SK-N-SH treated with all-trans-retinoic acid at 6 μM for 48 hours (cell line): ENCODE results near the gene OR8B8.

Experiments used
- BACH2 ChIP-seq: fragments of 250-450 bp; sonication (Bioruptor Pico); IDR thresholded peaks from 2 replicates; pipeline ENCODE4 v1.9.0; 2021; ENCODE audit warnings: mild to moderate bottlenecking, borderline replicate concordance
- CREB5 ChIP-seq: fragments of 250-450 bp; sonication (Bioruptor Pico); IDR thresholded peaks from 2 replicates; pipeline ENCODE4 v1.5.1; 2020; ENCODE audit warnings: low read depth, mild to moderate bottlenecking, moderate library complexity
- CSDC2 ChIP-seq: fragments of 250-450 bp; sonication (Bioruptor Pico); IDR thresholded peaks from 2 replicates; pipeline ENCODE4 v1.5.0; 2020; ENCODE audit warnings: mild to moderate bottlenecking, moderate library complexity
- GLIS3 ChIP-seq: fragments of 250-450 bp; sonication (Bioruptor Pico); IDR thresholded peaks from 2 replicates; pipeline ENCODE4 v1.5.0; 2020; ENCODE audit warnings: mild to moderate bottlenecking, moderate library complexity
- ISL1 ChIP-seq: fragments of 250-450 bp; sonication (Bioruptor Pico); IDR thresholded peaks from 2 replicates; pipeline ENCODE4 v2.1.2; 2022; ENCODE audit warnings: mild to moderate bottlenecking, moderate library complexity
- OSR1 ChIP-seq: fragments of 250-450 bp; sonication (Bioruptor Pico); IDR thresholded peaks from 2 replicates; pipeline ENCODE4 v1.8.0; 2022; ENCODE audit warnings: moderate library complexity, mild to moderate bottlenecking, inconsistent platforms
- PATZ1 ChIP-seq: fragments of 250-450 bp; sonication (Bioruptor Pico); IDR thresholded peaks from 2 replicates; pipeline ENCODE4 v1.8.0; 2020; ENCODE audit warnings: mild to moderate bottlenecking, moderate library complexity, borderline replicate concordance
- POU6F1 ChIP-seq: fragments of 250-450 bp; sonication (Bioruptor Pico); IDR thresholded peaks from 2 replicates; pipeline ENCODE4 v1.8.0; 2021; ENCODE audit warnings: low read depth, mild to moderate bottlenecking, moderate library complexity, borderline replicate concordance
- TCF4 ChIP-seq: fragments of 250-450 bp; sonication (Bioruptor Pico); IDR thresholded peaks from 2 replicates; pipeline ENCODE4 v1.8.0; 2021; ENCODE audit warnings: mild to moderate bottlenecking, moderate library complexity, borderline replicate concordance
- TOX ChIP-seq: fragments of 250-450 bp; sonication (Bioruptor Pico); IDR thresholded peaks from 2 replicates; pipeline ENCODE4 v1.8.0; 2021; ENCODE audit warnings: mild to moderate bottlenecking, moderate library complexity, borderline replicate concordance
- TSHZ2 ChIP-seq: fragments of 250-450 bp; sonication (Bioruptor Pico); IDR thresholded peaks from 2 replicates; pipeline ENCODE4 v1.5.0; 2020; ENCODE audit warnings: mild to moderate bottlenecking, moderate library complexity
- ZFP3 ChIP-seq: fragments of 250-450 bp; sonication (Bioruptor Pico); IDR thresholded peaks from 2 replicates; pipeline ENCODE4 v1.5.0; 2020; ENCODE audit warnings: mild to moderate bottlenecking, moderate library complexity
- ZFP30 ChIP-seq: fragments of 450-650 bp; formaldehyde crosslinking; IDR thresholded peaks from 2 replicates; pipeline ENCODE4 v1.5.0; 2022; ENCODE audit warnings: mild to moderate bottlenecking, moderate library complexity
- ZNF8 ChIP-seq: fragments of 450-650 bp; formaldehyde crosslinking; IDR thresholded peaks from 2 replicates; pipeline ENCODE4 v1.5.0; 2020; ENCODE audit warnings: mild to moderate bottlenecking, moderate library complexity

GRCh38 chr11:124402326-124402922 lies 43.1 kb downstream of the OR8B8 start:
- TF ChIP-seq GLIS3 (CRISPR knock-in tag) (no peak), ZFP3 (CRISPR knock-in tag) (no peak), ZFP30 (no peak), PATZ1 (no peak), OSR1 (CRISPR knock-in tag) (no peak), TSHZ2 (CRISPR knock-in tag) (no peak), CREB5 (no peak), TOX (CRISPR knock-in tag) (no peak), BACH2 (CRISPR knock-in tag) (no peak), TCF4 (no peak), ISL1 (CRISPR knock-in tag) (no peak), CSDC2 (no peak), ZNF8 (CRISPR knock-in tag) (no peak), POU6F1 (CRISPR knock-in tag) (no peak)
